H9 (cell line): Measurements from ENCODE around the gene RCAN2. TPM values are rescaled to one million over a fixed set of nuclear protein-coding genes. Genes with fewer than 3 reads are reported as not detected.

ENCODE experiments used
- DNase-seq: peaks from one replicate; pipeline ENCODE4 v3.0.0-alpha.2; 2017
- H2AFZ ChIP-seq: one replicate; pipeline ENCODE4 v1.6.1; 2013; ENCODE audit warnings: mild to moderate bottlenecking, low read length, control low read depth, moderate library complexity
- H2AK5ac ChIP-seq: 2 replicates; pipeline ENCODE4 v1.6.1; 2013; ENCODE audit warnings: low read length, control low read depth, mixed read lengths; ENCODE audit not compliant: insufficient read length
- H2BK120ac ChIP-seq: one replicate; pipeline ENCODE4 v1.6.1; 2013; ENCODE audit warnings: low read depth, mild to moderate bottlenecking, low read length, control low read depth, inconsistent platforms; ENCODE audit not compliant: poor library complexity, severe bottlenecking
- H2BK12ac ChIP-seq: 2 replicates; pipeline ENCODE4 v1.6.1; 2013; ENCODE audit warnings: low read length, control low read depth, mixed read lengths, low read depth; ENCODE audit not compliant: insufficient read length
- H2BK15ac ChIP-seq: 2 replicates; pipeline ENCODE4 v1.6.1; 2013; ENCODE audit warnings: low read depth, low read length, control low read depth
- H2BK20ac ChIP-seq: one replicate; pipeline ENCODE4 v1.6.1; 2013; ENCODE audit warnings: low read depth, mild to moderate bottlenecking, low read length, control low read depth, inconsistent platforms; ENCODE audit not compliant: poor library complexity, severe bottlenecking
- H2BK5ac ChIP-seq: 2 replicates; pipeline ENCODE4 v1.6.1; 2013; ENCODE audit warnings: low read length, control low read depth, mixed read lengths; ENCODE audit not compliant: insufficient read length
- H3K14ac ChIP-seq: 2 replicates; pipeline ENCODE4 v1.6.1; 2013; ENCODE audit warnings: low read length, control low read depth; ENCODE audit not compliant: insufficient read depth
- H3K18ac ChIP-seq: 2 replicates; pipeline ENCODE4 v1.6.1; 2013; ENCODE audit warnings: low read depth, mild to moderate bottlenecking, mixed read lengths, low read length, control low read depth; ENCODE audit not compliant: insufficient read length
- H3K23ac ChIP-seq: 2 replicates; pipeline ENCODE4 v1.6.1; 2013; ENCODE audit warnings: low read length, control low read depth, mixed read lengths, low read depth; ENCODE audit not compliant: insufficient read length
- H3K23me2 ChIP-seq: 2 replicates; pipeline ENCODE4 v1.6.1; 2013; ENCODE audit warnings: low read depth, mild to moderate bottlenecking, mixed read lengths, low read length, control low read depth; ENCODE audit not compliant: insufficient read length, poor library complexity, severe bottlenecking
- H3K27ac ChIP-seq: 2 replicates; pipeline ENCODE4 v1.5.1; 2013; ENCODE audit warnings: low read length, control low read depth, mixed read lengths, low read depth; ENCODE audit not compliant: insufficient read length
- H3K27me3 ChIP-seq: 2 replicates; pipeline ENCODE4 v1.6.1; 2013; ENCODE audit warnings: low read length, control low read depth, inconsistent platforms; ENCODE audit not compliant: insufficient read depth
- H3K4ac ChIP-seq: 2 replicates; pipeline ENCODE4 v1.6.1; 2013; ENCODE audit warnings: low read depth, mild to moderate bottlenecking, control low read depth, inconsistent platforms, low read length, moderate library complexity
- H3K4me1 ChIP-seq: 2 replicates; pipeline ENCODE4 v1.6.1; 2013; ENCODE audit warnings: low read length, control low read depth, inconsistent platforms; ENCODE audit not compliant: insufficient read depth
- H3K4me2 ChIP-seq: 2 replicates; pipeline ENCODE4 v1.6.1; 2013; ENCODE audit warnings: low read length, control low read depth, mixed read lengths; ENCODE audit not compliant: insufficient read length, insufficient read depth
- H3K56ac ChIP-seq: 2 replicates; pipeline ENCODE4 v1.6.1; 2013; ENCODE audit warnings: low read depth, mild to moderate bottlenecking, mixed read lengths, low read length, control low read depth; ENCODE audit not compliant: insufficient read length
- H3K79me1 ChIP-seq: 2 replicates; pipeline ENCODE4 v1.6.1; 2013; ENCODE audit warnings: low read depth, mild to moderate bottlenecking, moderate library complexity, low read length, control low read depth, inconsistent platforms; ENCODE audit not compliant: insufficient read depth, poor library complexity, severe bottlenecking
- H3K79me2 ChIP-seq: 2 replicates; pipeline ENCODE4 v1.6.1; 2013; ENCODE audit warnings: low read length, control low read depth, inconsistent platforms; ENCODE audit not compliant: insufficient read depth
- H3K9ac ChIP-seq: 2 replicates; pipeline ENCODE4 v1.6.1; 2013; ENCODE audit warnings: low read length, control low read depth, mixed read lengths; ENCODE audit not compliant: insufficient read length; ENCODE audit errors: extremely low read depth
- H3K9me3 ChIP-seq: one replicate; pipeline ENCODE4 v1.6.1; 2013; ENCODE audit warnings: low read depth, low read length, inconsistent platforms; ENCODE audit not compliant: control insufficient read depth
- H3T11ph ChIP-seq: one replicate; pipeline ENCODE4 v1.6.1; 2013; ENCODE audit warnings: mild to moderate bottlenecking, low read length, control low read depth, inconsistent platforms
- H4K20me1 ChIP-seq: one replicate; pipeline ENCODE4 v1.6.1; 2013; ENCODE audit not compliant: control insufficient read depth, insufficient read length, insufficient read depth
- H4K5ac ChIP-seq: 2 replicates; pipeline ENCODE4 v1.6.1; 2013; ENCODE audit warnings: low read depth, mild to moderate bottlenecking, mixed read lengths, low read length, control low read depth; ENCODE audit not compliant: insufficient read length
- H4K8ac ChIP-seq: replicated peaks from 2 replicates; pipeline ENCODE4 v1.6.1; 2013; ENCODE audit warnings: low read length, control low read depth, mixed read lengths, low read depth; ENCODE audit not compliant: insufficient read length
- H4K91ac ChIP-seq: 2 replicates; pipeline ENCODE4 v1.6.1; 2013; ENCODE audit warnings: low read depth, mild to moderate bottlenecking, moderate library complexity, mixed read lengths, low read length, control low read depth; ENCODE audit not compliant: insufficient read length
- H3K27ac Mint-ChIP-seq, 3 experiments: 2 replicates in 2 of 3; 3 replicates in 1 of 3; pipeline ENCODE4 v1.8.0; 2020 to 2021; ENCODE audit warnings: mixed read lengths in 3 of 3, mild to moderate bottlenecking in 1 of 3, moderate library complexity in 1 of 3
- H3K27me3 Mint-ChIP-seq: 2 replicates; pipeline ENCODE4 v1.8.0; 2021; ENCODE audit warnings: low read depth, mild to moderate bottlenecking, moderate library complexity, mixed read lengths
- H3K36me3 Mint-ChIP-seq, 3 experiments: 2 replicates in 2 of 3; 3 replicates in 1 of 3; pipeline ENCODE4 v1.8.0; 2020 to 2021; ENCODE audit warnings: low read depth in 3 of 3, mixed read lengths in 3 of 3; ENCODE audit not compliant: insufficient read depth in 1 of 3
- H3K4me1 Mint-ChIP-seq, 2 experiments: 2 replicates each; pipeline ENCODE4 v1.8.0; 2020; ENCODE audit warnings: mixed read lengths in 2 of 2
- H3K4me3 Mint-ChIP-seq, 2 experiments: 2 replicates in 1 of 2; 3 replicates in 1 of 2; pipeline ENCODE4 v1.8.0; 2020 to 2021; ENCODE audit warnings: mild to moderate bottlenecking in 2 of 2, mixed read lengths in 2 of 2, moderate library complexity in 1 of 2
- H3K9me3 Mint-ChIP-seq, 2 experiments: 2 replicates in 1 of 2; 3 replicates in 1 of 2; pipeline ENCODE4 v1.8.0; 2020; ENCODE audit warnings: mild to moderate bottlenecking in 2 of 2, mixed read lengths in 2 of 2, moderate library complexity in 1 of 2
- total RNA-seq: library from RNA; stranded (reverse); gene quantifications from 2 replicates; pipeline ENCODE4 v1.2.1, GENCODE V29; 2021
- TF ChIP-seq, protein P1 (sequence below): fragments of 200-600 bp; sonication (generic); conservative IDR thresholded peaks from 3 replicates; pipeline ENCODE4 v1.8.0; 2021; ENCODE audit warnings: antibody characterized with exemption, mild to moderate bottlenecking

Gene RCAN2
- total RNA-seq, 1 experiment from 2014 or later: 3.0 TPM

DNA sequence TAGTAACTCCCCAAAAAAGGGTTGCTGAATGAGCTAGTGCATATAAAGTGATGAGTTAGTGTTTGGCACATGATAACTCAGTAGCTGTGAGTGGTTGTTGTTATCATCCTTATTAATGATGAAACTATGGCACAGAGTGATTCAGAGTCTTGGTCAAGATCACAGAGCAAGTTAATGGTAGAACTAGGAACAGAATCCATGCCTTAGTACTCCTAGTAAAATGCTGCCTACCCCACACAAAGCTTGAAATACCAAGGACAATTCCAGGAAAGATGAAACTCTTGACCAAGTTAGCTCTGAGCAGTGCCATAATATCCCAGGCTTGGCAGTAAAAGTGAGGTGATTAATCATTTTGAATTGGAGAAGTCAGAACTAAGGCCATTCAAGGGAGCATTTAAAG lies 211.4 kb downstream of the RCAN2 start:
- Histone ChIP-seq H3K9me3 (no peaks in the 10 kb centered on the region), H3K4me2 (no peak overlapping the region), H2BK15ac (no peak overlapping the region), H3K18ac (no peak overlapping the region), H3K9ac (no peak overlapping the region), H3K23me2 (no peaks in the 10 kb centered on the region), H3K4ac (no peak overlapping the region), H3K79me1 (no peaks in the 10 kb centered on the region), H2BK5ac (no peak overlapping the region), H4K20me1 (no peaks in the 10 kb centered on the region), H3K27me3 (no peaks in the 10 kb centered on the region), H4K5ac (no peak overlapping the region), H2BK12ac (no peak overlapping the region), H4K91ac (no peak overlapping the region), H3K79me2 (no peaks in the 10 kb centered on the region), H2AFZ (no peak overlapping the region), H3K4me1 (no peaks in the 10 kb centered on the region), H3K14ac (no peak overlapping the region), H3K56ac (no peak overlapping the region), H2BK120ac (no peak overlapping the region), H2AK5ac (no peak overlapping the region), H4K8ac (no peak overlapping the region), H3T11ph (no peak overlapping the region), H2BK20ac (no peak overlapping the region), H3K27ac (no peak overlapping the region), H3K23ac (no peak overlapping the region)
- 0 out of 2 replicates have a peak, but pooled peaks cover 3% of the 10 kb centered on the region for H3K27me3 Mint-ChIP-seq
- no peaks in the 10 kb centered on the region for H3K36me3 Mint-ChIP-seq
- no peak overlapping the region for H3K27ac Mint-ChIP-seq
- no peak overlapping the region for H3K4me3 Mint-ChIP-seq
- no peaks in the 10 kb centered on the region for H3K4me1 Mint-ChIP-seq
- DNase-seq: no peak
- no peaks in the 10 kb centered on the region for H3K9me3 Mint-ChIP-seq
- TF ChIP-seq, protein P1, sequence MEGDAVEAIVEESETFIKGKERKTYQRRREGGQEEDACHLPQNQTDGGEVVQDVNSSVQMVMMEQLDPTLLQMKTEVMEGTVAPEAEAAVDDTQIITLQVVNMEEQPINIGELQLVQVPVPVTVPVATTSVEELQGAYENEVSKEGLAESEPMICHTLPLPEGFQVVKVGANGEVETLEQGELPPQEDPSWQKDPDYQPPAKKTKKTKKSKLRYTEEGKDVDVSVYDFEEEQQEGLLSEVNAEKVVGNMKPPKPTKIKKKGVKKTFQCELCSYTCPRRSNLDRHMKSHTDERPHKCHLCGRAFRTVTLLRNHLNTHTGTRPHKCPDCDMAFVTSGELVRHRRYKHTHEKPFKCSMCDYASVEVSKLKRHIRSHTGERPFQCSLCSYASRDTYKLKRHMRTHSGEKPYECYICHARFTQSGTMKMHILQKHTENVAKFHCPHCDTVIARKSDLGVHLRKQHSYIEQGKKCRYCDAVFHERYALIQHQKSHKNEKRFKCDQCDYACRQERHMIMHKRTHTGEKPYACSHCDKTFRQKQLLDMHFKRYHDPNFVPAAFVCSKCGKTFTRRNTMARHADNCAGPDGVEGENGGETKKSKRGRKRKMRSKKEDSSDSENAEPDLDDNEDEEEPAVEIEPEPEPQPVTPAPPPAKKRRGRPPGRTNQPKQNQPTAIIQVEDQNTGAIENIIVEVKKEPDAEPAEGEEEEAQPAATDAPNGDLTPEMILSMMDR: no peak
